ENCODE results near the gene RALGAPB. TPM values are rescaled to one million over a fixed set of nuclear protein-coding genes. Genes with fewer than 3 reads are reported as not detected.
A peak's percentile ranks its signal among the peaks of the same experiment; 100 is the strongest.
"Not testable (repeated sequence)": the region's sequence is repeated elsewhere in the genome, so short reads cannot be mapped to it uniquely, and the experiment has no call there.

The RALGAPB gene
- total and polyA plus RNA-seq, 7 experiments from 2014 or later, result 10.8 to 50.4 (median 40.9) TPM

GRCh38 chr20:38460631-38461030, 12.0 kb upstream of the RALGAPB start:
- H3K27ac ChIP-seq (ENCODE audit: low read depth, low read length); H3K4me1 ChIP-seq (ENCODE audit: control insufficient read depth in 2 of 2, insufficient read depth in 2 of 2, low read length in 2 of 2); H3K27ac Mint-ChIP-seq; DNase-seq; CTCF ChIA-PET; H3K36me3 Mint-ChIP-seq; H3K27me3 ChIP-seq (ENCODE audit: control insufficient read depth in 2 of 2, insufficient read depth in 2 of 2, low read length in 2 of 2); intact Hi-C loops (cut with micrococcal nuclease); H3K4me1 Mint-ChIP-seq; POLR2A ChIA-PET; H3K36me3 ChIP-seq (ENCODE audit: control insufficient read depth in 2 of 3, insufficient read depth in 3 of 3, low read length in 3 of 3); H3K9me3 Mint-ChIP-seq; H3K4me3 ChIP-seq (ENCODE audit: low read length); H3K9me3 ChIP-seq (ENCODE audit: control insufficient read depth in 2 of 3, low read length in 3 of 3); H3K4me3 Mint-ChIP-seq; ATAC-seq: not testable (repeated sequence)
- peaks cover 0 to 14% (median 0%) of the 10 kb centered on the region in 5 donors for H3K27me3 Mint-ChIP-seq

DNA sequence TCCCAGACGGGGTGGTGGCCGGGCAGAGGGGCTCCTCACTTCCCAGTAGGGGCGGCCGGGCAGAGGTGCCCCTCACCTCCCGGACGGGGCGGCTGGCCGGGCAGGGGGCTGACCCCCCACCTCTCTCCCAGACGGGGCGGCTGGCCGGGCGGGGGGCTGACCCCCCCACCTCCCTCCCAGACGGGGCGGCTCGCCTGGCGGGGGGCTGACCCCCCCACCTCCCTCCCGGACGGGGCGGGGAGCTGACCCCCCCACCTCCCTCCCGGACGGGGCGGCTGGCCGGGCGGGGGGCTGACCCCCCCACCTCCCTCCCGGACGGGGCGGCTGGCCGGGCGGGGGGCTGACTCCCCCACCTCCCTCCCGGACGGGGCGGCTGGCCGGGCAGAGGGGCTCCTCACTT, 11.5 kb upstream of the RALGAPB start:
- DNase-seq; H3K27me3 ChIP-seq (ENCODE audit: control insufficient read depth in 2 of 2, insufficient read depth in 2 of 2, low read length in 2 of 2); ATAC-seq; CTCF ChIA-PET; H3K9me3 ChIP-seq (ENCODE audit: control insufficient read depth in 2 of 3, low read length in 3 of 3); H3K4me1 ChIP-seq (ENCODE audit: control insufficient read depth in 2 of 2, insufficient read depth in 2 of 2, low read length in 2 of 2); H3K27ac Mint-ChIP-seq; intact Hi-C loops (cut with micrococcal nuclease); H3K27ac ChIP-seq (ENCODE audit: low read depth, low read length); H3K36me3 ChIP-seq (ENCODE audit: control insufficient read depth in 2 of 3, insufficient read depth in 3 of 3, low read length in 3 of 3); H3K9me3 Mint-ChIP-seq; H3K4me1 Mint-ChIP-seq; H3K36me3 Mint-ChIP-seq; H3K4me3 ChIP-seq (ENCODE audit: low read length); H3K4me3 Mint-ChIP-seq; POLR2A ChIA-PET: not testable (repeated sequence)
- peaks cover 0 to 12% (median 0%) of the 10 kb centered on the region in 5 donors for H3K27me3 Mint-ChIP-seq

GRCh38 chr20:38461569-38461968, 11.1 kb upstream of the RALGAPB start:
- H3K36me3 Mint-ChIP-seq; DNase-seq; H3K9me3 Mint-ChIP-seq; H3K4me1 ChIP-seq (ENCODE audit: control insufficient read depth in 2 of 2, insufficient read depth in 2 of 2, low read length in 2 of 2); H3K27ac ChIP-seq (ENCODE audit: low read depth, low read length); H3K27me3 ChIP-seq (ENCODE audit: control insufficient read depth in 2 of 2, insufficient read depth in 2 of 2, low read length in 2 of 2); CTCF ChIA-PET; intact Hi-C loops (cut with micrococcal nuclease); H3K27ac Mint-ChIP-seq; ATAC-seq; H3K4me3 Mint-ChIP-seq; POLR2A ChIA-PET; H3K36me3 ChIP-seq (ENCODE audit: control insufficient read depth in 2 of 3, insufficient read depth in 3 of 3, low read length in 3 of 3); H3K4me3 ChIP-seq (ENCODE audit: low read length); H3K4me1 Mint-ChIP-seq; H3K9me3 ChIP-seq (ENCODE audit: control insufficient read depth in 2 of 3, low read length in 3 of 3): not testable (repeated sequence)
- peaks cover 0 to 10% (median 0%) of the 10 kb centered on the region in 5 donors for H3K27me3 Mint-ChIP-seq

- Mint-ChIP-seq H3K9me3 (peaks cover 0 to 3% (median 0%) of the 10 kb centered on the region in 11 donors), H3K4me1 (peaks cover 0 to 1% (median 0%) of the 10 kb centered on the region in 7 donors), H3K36me3 (no peaks in the 10 kb centered on the region), H3K27me3 (peaks cover 0 to 7% (median 0%) of the 10 kb centered on the region in 5 donors), H3K4me3 (no peak overlapping the region), H3K27ac (no peak overlapping the region)
- no peaks in the 10 kb centered on the region for H3K27me3 ChIP-seq (ENCODE audit: control insufficient read depth in 2 of 2, insufficient read depth in 2 of 2, low read length in 2 of 2)
- DNase-seq (no peak), ATAC-seq (no peak)
- H3K27ac ChIP-seq (ENCODE audit: low read depth, low read length), result no peak overlapping the region
- CTCF ChIA-PET, result no interaction called here
- intact Hi-C loops (cut with micrococcal nuclease), result no loop called here
- no peaks in the 10 kb centered on the region for H3K4me1 ChIP-seq (ENCODE audit: control insufficient read depth in 2 of 2, insufficient read depth in 2 of 2, low read length in 2 of 2)
- no peaks in the 10 kb centered on the region for H3K36me3 ChIP-seq (ENCODE audit: control insufficient read depth in 2 of 3, insufficient read depth in 3 of 3, low read length in 3 of 3)
- H3K9me3 ChIP-seq (ENCODE audit: control insufficient read depth in 2 of 3, low read length in 3 of 3), result no peaks in the 10 kb centered on the region
- POLR2A ChIA-PET, result interaction anchor here (0.9 kb wide), 1 partner anchor 29 kb away, joined by 3 read pairs; no protein-coding TSS in a partner anchor
- no peak overlapping the region for H3K4me3 ChIP-seq (ENCODE audit: low read length)
Measured at GRCh38 chr20:38466171-38466570, 6.5 kb upstream of the RALGAPB start.

DNA sequence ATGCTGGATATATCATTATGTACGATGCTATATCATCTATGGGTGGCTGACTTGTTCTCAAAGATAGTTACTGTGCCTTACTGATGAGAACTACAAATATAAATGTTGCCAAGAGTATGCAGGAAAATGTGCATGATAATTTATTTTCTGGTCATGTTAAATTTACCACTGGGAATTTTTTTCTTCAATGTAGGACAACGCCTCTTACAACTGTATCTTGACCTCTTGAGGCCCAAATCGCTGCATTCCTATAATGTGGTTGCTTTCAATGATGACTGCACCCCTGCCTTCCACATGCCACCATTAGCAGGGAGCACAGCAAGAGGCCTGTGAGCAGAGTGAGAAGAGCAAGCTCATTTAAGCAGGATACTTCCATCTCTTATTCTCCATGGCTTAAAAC, 5.7 kb upstream of the RALGAPB start:
- H3K4me1 Mint-ChIP-seq, result peaks cover 4 to 8% (median 5%) of the 10 kb centered on the region in 7 donors
- ATAC-seq, result no peak
- ChIA-PET POLR2A (no interaction called here), CTCF (no interaction called here)
- H3K27me3 Mint-ChIP-seq, result peaks cover 0 to 10% (median 0%) of the 10 kb centered on the region in 5 donors
- no peak for DNase-seq
- H3K4me3 Mint-ChIP-seq, result no peak overlapping the region
- H3K27ac Mint-ChIP-seq, result no peak overlapping the region
- H3K27ac ChIP-seq (ENCODE audit: low read depth, low read length), result no peak overlapping the region
- peaks cover 0 to 3% (median 0%) of the 10 kb centered on the region in 11 donors for H3K9me3 Mint-ChIP-seq
- no peaks in the 10 kb centered on the region for H3K9me3 ChIP-seq (ENCODE audit: control insufficient read depth in 2 of 3, low read length in 3 of 3)
- H3K36me3 Mint-ChIP-seq, result no peaks in the 10 kb centered on the region
- no peaks in the 10 kb centered on the region for H3K27me3 ChIP-seq (ENCODE audit: control insufficient read depth in 2 of 2, insufficient read depth in 2 of 2, low read length in 2 of 2)
- no peaks in the 10 kb centered on the region for H3K36me3 ChIP-seq (ENCODE audit: control insufficient read depth in 2 of 3, insufficient read depth in 3 of 3, low read length in 3 of 3)
- no peaks in the 10 kb centered on the region for H3K4me1 ChIP-seq (ENCODE audit: control insufficient read depth in 2 of 2, insufficient read depth in 2 of 2, low read length in 2 of 2)
- intact Hi-C loops (cut with micrococcal nuclease), result no loop called here
- no peak overlapping the region for H3K4me3 ChIP-seq (ENCODE audit: low read length)

DNA sequence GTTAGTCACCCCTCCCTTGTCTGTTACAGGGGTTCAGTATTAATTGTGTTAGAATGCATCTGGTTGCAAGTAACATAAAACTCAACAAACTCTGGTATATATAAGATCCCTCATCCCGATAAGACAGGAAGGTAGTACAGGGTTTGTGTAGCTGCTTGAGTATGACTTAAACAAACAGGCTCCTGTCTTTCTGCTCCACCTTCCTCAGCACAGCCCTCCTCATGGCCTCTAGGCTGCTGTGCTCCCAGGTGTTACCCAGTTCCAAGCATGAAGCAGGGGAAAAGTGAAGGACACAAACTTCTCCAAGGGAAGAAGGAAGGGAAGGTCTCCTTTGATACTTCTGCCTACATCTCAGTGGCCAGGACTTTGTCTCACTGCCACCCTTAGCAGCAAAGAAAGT, 1.4 kb upstream of the RALGAPB start:
- Mint-ChIP-seq H3K27ac (peak overlapping the region in 8 of 9 donors; percentile 72 to 97 (median 94)), H3K4me1 (peaks cover 29 to 42% (median 37%) of the 10 kb centered on the region in 7 donors), H3K4me3 (peak overlapping the region in 3 of 10 donors; percentile 6 to 92 (median 12)), H3K9me3 (peaks cover 0 to 3% (median 0%) of the 10 kb centered on the region in 11 donors), H3K27me3 (peaks cover 0 to 14% (median 0%) of the 10 kb centered on the region in 5 donors), H3K36me3 (peaks cover 0 to 5% (median 0%) of the 10 kb centered on the region in 5 donors)
- Histone ChIP-seq H3K27ac (ENCODE audit: low read depth, low read length) (peak overlapping the region; percentile 80), H3K36me3 (ENCODE audit: control insufficient read depth in 2 of 3, insufficient read depth in 3 of 3, low read length in 3 of 3) (no peaks in the 10 kb centered on the region), H3K9me3 (ENCODE audit: control insufficient read depth in 2 of 3, low read length in 3 of 3) (no peaks in the 10 kb centered on the region), H3K4me3 (ENCODE audit: low read length) (no peak overlapping the region), H3K4me1 (ENCODE audit: control insufficient read depth in 2 of 2, insufficient read depth in 2 of 2, low read length in 2 of 2) (peaks cover 21% of the 10 kb centered on the region in 2 donors), H3K27me3 (ENCODE audit: control insufficient read depth in 2 of 2, insufficient read depth in 2 of 2, low read length in 2 of 2) (no peaks in the 10 kb centered on the region)
- POLR2A ChIA-PET, result interaction anchor here (1.2 to 3.9 kb wide), 2 partner anchors 24 to 36 kb away, joined by 4 to 48 read pairs; partner anchors contain the start of gene SNHG17
- no peak for ATAC-seq
- CTCF ChIA-PET, result no interaction called here
- no peak for DNase-seq
- intact Hi-C loops (cut with micrococcal nuclease), result no loop called here

DNA sequence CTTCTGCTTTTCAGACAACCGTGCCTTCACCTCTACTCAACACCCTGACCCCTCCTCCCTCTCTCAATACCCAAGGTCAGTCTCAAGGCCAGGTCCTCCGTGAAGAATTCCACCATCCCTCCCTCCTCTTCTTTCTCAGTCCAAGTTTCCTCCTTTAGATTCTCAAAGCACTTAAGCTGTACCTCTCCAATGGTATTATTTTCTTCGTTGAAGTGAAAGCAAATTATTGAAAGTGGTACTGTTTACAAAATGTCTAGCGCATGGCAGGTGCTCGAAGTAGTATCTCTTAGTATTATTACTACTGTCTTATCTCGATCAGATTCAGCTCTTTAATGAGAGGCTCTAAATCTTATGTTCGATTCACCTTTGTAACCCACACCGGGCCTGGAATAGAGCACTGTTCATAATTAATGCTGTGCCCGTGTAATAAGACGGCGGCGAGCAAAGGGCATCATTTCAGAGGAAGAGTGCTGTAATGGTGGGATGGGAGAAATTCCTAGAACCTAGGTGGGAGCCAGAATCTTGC, 593 bp upstream of the RALGAPB start:
- Mint-ChIP-seq H3K27ac (peak overlapping the region; percentile 87 to 97 (median 94)), H3K4me1 (peaks cover 34 to 50% (median 45%) of the 10 kb centered on the region in 7 donors), H3K9me3 (peaks cover 0 to 3% (median 0%) of the 10 kb centered on the region in 11 donors), H3K4me3 (peak overlapping the region; percentile 87 to 94 (median 92)), H3K27me3 (peaks cover 0 to 14% (median 0%) of the 10 kb centered on the region in 5 donors), H3K36me3 (peaks cover 0 to 5% (median 0%) of the 10 kb centered on the region in 5 donors)
- intact Hi-C loops (cut with micrococcal nuclease), result loop anchor here (1.0 kb wide), 3 partner anchors 26 to 490 kb away; partner anchors contain the start of genes SNHG17 (in 2 of the 2) and DHX35 (in 1 of the 2)
- no peaks in the 10 kb centered on the region for H3K27me3 ChIP-seq (ENCODE audit: control insufficient read depth in 2 of 2, insufficient read depth in 2 of 2, low read length in 2 of 2)
- no peak for DNase-seq
- H3K9me3 ChIP-seq (ENCODE audit: control insufficient read depth in 2 of 3, low read length in 3 of 3), result no peaks in the 10 kb centered on the region
- ChIA-PET CTCF (interaction anchor here (0.9 to 2.1 kb wide), 3 partner anchors 20 to 37 kb away, joined by 3 to 18 read pairs (median 9); partner anchors contain the start of gene SNHG17), POLR2A (interaction anchor here (0.9 to 3.9 kb wide), 9 partner anchors 15 to 439 kb away, joined by 3 to 48 read pairs (median 3); partner anchors contain the start of genes SNHG17 and TTI1)
- H3K27ac ChIP-seq (ENCODE audit: low read depth, low read length), result peak overlapping the region; percentile 80
- H3K4me3 ChIP-seq (ENCODE audit: low read length), result peak overlapping the region; percentile 57
- H3K4me1 ChIP-seq (ENCODE audit: control insufficient read depth in 2 of 2, insufficient read depth in 2 of 2, low read length in 2 of 2), result peaks cover 21 to 24% of the 10 kb centered on the region in 2 donors
- ATAC-seq, result peak; percentile 3
- H3K36me3 ChIP-seq (ENCODE audit: control insufficient read depth in 2 of 3, insufficient read depth in 3 of 3, low read length in 3 of 3), result no peaks in the 10 kb centered on the region

Measured in naive thymus-derived CD4-positive, alpha-beta T cell (primary cell).